Smooth muscle cell (in vitro differentiated cells): ENCODE measurements around the gene ENO4. TPM values are rescaled to one million over a fixed set of nuclear protein-coding genes. Genes with fewer than 3 reads are reported as not detected.

Experiments used
- DNase-seq: peaks from one replicate; lab custom pipeline; 2025; ENCODE audit not compliant: unreplicated experiment; lab: John Stamatoyannopoulos, UW
- H2AFZ ChIP-seq: fragments of 200-600 bp; sonication (generic); 2 replicates; pipeline ENCODE4 v1.6.0; 2016; ENCODE audit warnings: antibody characterized with exemption, low read depth, mild to moderate bottlenecking
- H3F3A ChIP-seq: fragments of 200-600 bp; sonication (generic); 2 replicates; pipeline ENCODE4 v1.6.0; 2017; ENCODE audit warnings: antibody characterized with exemption, low read depth
- H3K27ac ChIP-seq: fragments of 200-600 bp; sonication (generic); 2 replicates; pipeline ENCODE4 v1.5.1; 2016; ENCODE audit warnings: low read depth, mild to moderate bottlenecking
- H3K27me3 ChIP-seq: fragments of 200-600 bp; sonication (generic); 2 replicates; pipeline ENCODE4 v1.6.1; 2016; ENCODE audit warnings: low read depth, mild to moderate bottlenecking
- H3K36me3 ChIP-seq: fragments of 200-600 bp; sonication (generic); 2 replicates; pipeline ENCODE4 v1.5.1; 2016; ENCODE audit warnings: low read depth
- H3K4me1 ChIP-seq: fragments of 200-600 bp; sonication (generic); 2 replicates; pipeline ENCODE4 v1.5.1; 2016; ENCODE audit warnings: low read depth
- H3K4me2 ChIP-seq: fragments of 200-600 bp; sonication (generic); 2 replicates; pipeline ENCODE4 v1.6.0; 2016; ENCODE audit warnings: mild to moderate bottlenecking
- H3K4me3 ChIP-seq: fragments of 200-600 bp; sonication (generic); 2 replicates; pipeline ENCODE4 v1.5.1; 2016; ENCODE audit warnings: mild to moderate bottlenecking
- H3K79me2 ChIP-seq: fragments of 200-600 bp; sonication (generic); 2 replicates; pipeline ENCODE4 v1.6.0; 2016; ENCODE audit warnings: low read depth, mild to moderate bottlenecking
- H3K9ac ChIP-seq: fragments of 200-600 bp; sonication (generic); 2 replicates; pipeline ENCODE4 v1.6.0; 2016; ENCODE audit warnings: low read depth
- H3K9me3 ChIP-seq: fragments of 200-600 bp; sonication (generic); replicated peaks from 2 replicates; pipeline ENCODE4 v1.5.1; 2016; ENCODE audit warnings: low read depth
- H4K20me1 ChIP-seq: fragments of 200-600 bp; sonication (generic); 2 replicates; pipeline ENCODE4 v1.6.0; 2016; ENCODE audit warnings: low read depth
- CTCF ChIP-seq: fragments of 200-600 bp; sonication (generic); IDR thresholded peaks from 2 replicates; pipeline ENCODE4 v1.5.1; 2017; ENCODE audit warnings: borderline replicate concordance, mild to moderate bottlenecking, antibody characterized with exemption; ENCODE audit not compliant: insufficient read depth, poor library complexity, severe bottlenecking
- WGBS: methylation state at CpG from one replicate; pipeline ENCODE4 v1.1.7; 2016; ENCODE audit warnings: low lambda C conversion rate; 5-methylcytosine and 5-hydroxymethylcytosine counted together
- polyA plus RNA-seq: library from polyadenylated mRNA; unstranded; fragments of >200 nt; fragmentation: Nextera tagmentation; extraction: Ambion mirVana; gene quantifications from 2 replicates; pipeline ENCODE4 v1.2.1, GENCODE V29; 2016
- total RNA-seq: library from RNA; depleted of rRNA; stranded (reverse); fragments of >200 nt; gene quantifications from 2 replicates; pipeline ENCODE4 v1.2.3, GENCODE V29; 2014

The ENO4 gene
- total and polyA plus RNA-seq, 2 experiments from 2014 or later, result 0.54 to 1.3 TPM

GRCh38 chr10:116931806-116932205, 82.5 kb downstream of the ENO4 start:
- Histone ChIP-seq H3K4me2 (no peak overlapping the region), H3K4me1 (no peaks in the 10 kb centered on the region), H3K9me3 (no peaks in the 10 kb centered on the region), H2AFZ (no peak overlapping the region), H3K4me3 (no peak overlapping the region), H3F3A (no peaks in the 10 kb centered on the region), H3K79me2 (no peaks in the 10 kb centered on the region), H3K36me3 (no peaks in the 10 kb centered on the region), H3K27me3 (no peaks in the 10 kb centered on the region), H3K9ac (no peak overlapping the region), H4K20me1 (no peaks in the 10 kb centered on the region), H3K27ac (no peak overlapping the region)
- no peak for DNase-seq
- WGBS, result 98% methylated on average over 6 of the region's 6 CpGs
- no peak for TF ChIP-seq CTCF

Other genes starting within 250 kb of the ENO4 start
- gene PNLIPRP2, start 228.5 kb upstream of the ENO4 start, total RNA-seq, result not detected in 2 replicates
- gene PNLIPRP2, start 228.5 kb upstream of the ENO4 start, polyA plus RNA-seq, result not detected in 2 replicates
- 3.9 and 6.4 TPM in 2 replicates for gene HSPA12A, start 106.9 kb upstream of the ENO4 start, total RNA-seq
- gene HSPA12A, start 106.9 kb upstream of the ENO4 start, polyA plus RNA-seq, result 4.3 and 5.3 TPM in 2 replicates
- gene SHTN1, start 155.7 kb downstream of the ENO4 start, total RNA-seq, result 4.8 and 39.2 TPM in 2 replicates
- gene SHTN1, start 155.7 kb downstream of the ENO4 start, polyA plus RNA-seq, result 1.3 and 4.4 TPM in 2 replicates